Parathyroid adenoma (tissue), 2 donors: Measurements from ENCODE around the gene ESRRB.

Experiments used
- H2AFZ ChIP-seq: fragments of 300-600 bp; sonication (generic); one replicate; pipeline ENCODE4 v1.7.0; 2017; ENCODE audit warnings: antibody characterized with exemption, mild to moderate bottlenecking
- H3K27ac ChIP-seq: fragments of 300-600 bp; sonication (generic); one replicate; pipeline ENCODE4 v1.7.0; 2017
- H3K27me3 ChIP-seq: fragments of 300-600 bp; sonication (generic); one replicate; pipeline ENCODE4 v1.7.0; 2017; ENCODE audit warnings: low read length; ENCODE audit not compliant: control insufficient read depth, insufficient read depth
- H3K36me3 ChIP-seq: fragments of 300-600 bp; sonication (generic); one replicate; pipeline ENCODE4 v1.7.0; 2017; ENCODE audit warnings: low read length; ENCODE audit not compliant: control insufficient read depth, insufficient read depth
- H3K4me1 ChIP-seq: fragments of 300-600 bp; sonication (generic); one replicate; pipeline ENCODE4 v1.7.0; 2017; ENCODE audit warnings: control low read depth
- H3K4me2 ChIP-seq: fragments of 300-600 bp; sonication (generic); one replicate; pipeline ENCODE4 v1.7.0; 2017; ENCODE audit warnings: low read length
- H3K4me3 ChIP-seq: fragments of 300-600 bp; sonication (generic); one replicate; pipeline ENCODE4 v1.7.0; 2017; ENCODE audit warnings: low read depth, low read length
- H3K79me2 ChIP-seq: fragments of 300-600 bp; sonication (generic); one replicate; pipeline ENCODE4 v1.7.0; 2017; ENCODE audit warnings: control low read depth
- H3K9ac ChIP-seq: fragments of 300-600 bp; sonication (generic); one replicate; pipeline ENCODE4 v1.7.0; 2017; ENCODE audit warnings: mild to moderate bottlenecking
- H3K9me3 ChIP-seq: fragments of 300-600 bp; sonication (generic); one replicate; pipeline ENCODE4 v1.7.0; 2017; ENCODE audit warnings: low read length; ENCODE audit not compliant: control insufficient read depth
- TF ChIP-seq, protein P1 (sequence below): fragments of 300-600 bp; sonication (generic); IDR thresholded peaks from one replicate; pipeline ENCODE4 v1.7.0; 2017; ENCODE audit warnings: antibody characterized with exemption, mild to moderate bottlenecking
- donor health status: primary hyperparathyroidism.

The ESRRB gene

DNA sequence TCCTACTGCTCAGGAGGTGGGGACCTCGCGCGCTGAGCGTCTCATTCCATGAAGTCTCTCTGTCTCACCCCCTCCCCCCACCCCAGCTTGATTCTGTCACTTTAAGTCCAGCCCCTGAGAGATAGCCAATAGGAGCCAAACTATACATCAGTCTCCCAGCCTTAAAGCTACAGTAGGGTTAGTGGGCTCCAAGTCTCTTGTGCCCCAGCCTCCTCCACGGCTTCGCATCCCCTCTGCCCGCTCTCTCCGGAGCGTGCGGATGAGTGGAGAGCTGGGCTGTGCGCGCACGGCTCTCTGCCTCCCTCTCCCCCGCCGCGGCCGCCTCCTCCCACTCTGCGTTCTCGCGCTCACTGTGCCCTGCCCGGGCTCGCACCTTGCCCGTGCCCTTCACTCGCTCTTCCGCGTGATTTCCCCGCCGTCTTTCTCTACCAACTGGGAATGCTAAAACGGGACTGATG is at the start of gene ESRRB:
Gene ESRRB (plus strand): TSS at position 191 of the 458 bp plus-strand sequence. CDS start 265 bp downstream, at position 456.
- no peaks in the 10 kb centered on the region for H3K36me3 ChIP-seq

DNA sequence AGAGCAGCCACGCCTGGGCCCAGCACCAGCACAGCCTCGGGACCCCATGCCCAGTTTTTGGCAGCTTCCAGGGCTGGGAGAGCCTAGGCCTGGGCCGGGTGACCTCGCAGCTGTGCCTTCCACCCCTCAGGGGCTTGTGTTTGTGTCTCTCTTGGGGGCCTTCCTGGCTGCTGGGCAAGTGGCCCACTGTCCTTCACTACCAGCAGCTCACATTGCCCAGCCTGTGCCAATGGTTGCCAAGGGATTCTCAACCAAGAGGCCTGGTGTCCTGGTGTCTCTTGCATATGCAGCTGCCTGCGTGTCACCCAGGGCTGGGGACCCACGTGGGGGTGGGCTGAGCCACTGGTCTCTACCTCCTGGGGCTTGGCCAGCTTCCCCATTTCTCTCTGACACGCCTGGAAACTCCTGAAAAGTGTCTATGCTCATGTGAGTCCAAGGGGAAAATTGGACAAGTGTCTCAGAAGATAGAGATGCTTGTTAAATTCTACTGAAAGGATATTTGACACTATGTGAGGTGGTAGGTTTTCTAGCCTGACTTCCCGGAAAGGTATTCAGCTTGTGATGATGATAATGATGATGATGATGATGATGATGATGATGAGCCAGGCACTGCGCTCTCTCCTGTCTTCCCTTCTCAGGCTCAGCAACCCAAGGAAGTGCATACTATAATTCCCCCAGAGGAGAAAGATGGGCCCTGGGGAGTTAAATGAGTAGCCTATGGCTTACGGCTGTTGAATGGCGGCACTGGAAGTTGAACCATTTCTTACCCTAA is 48.8 kb upstream of the ESRRB start:
- H3K79me2 ChIP-seq: no peaks in the 10 kb centered on the region
- H3K4me3 ChIP-seq: no peak overlapping the region
- no peak overlapping the region for H2AFZ ChIP-seq
- H3K36me3 ChIP-seq: no peaks in the 10 kb centered on the region
- H3K4me2 ChIP-seq: no peak overlapping the region
- TF ChIP-seq, protein P1, sequence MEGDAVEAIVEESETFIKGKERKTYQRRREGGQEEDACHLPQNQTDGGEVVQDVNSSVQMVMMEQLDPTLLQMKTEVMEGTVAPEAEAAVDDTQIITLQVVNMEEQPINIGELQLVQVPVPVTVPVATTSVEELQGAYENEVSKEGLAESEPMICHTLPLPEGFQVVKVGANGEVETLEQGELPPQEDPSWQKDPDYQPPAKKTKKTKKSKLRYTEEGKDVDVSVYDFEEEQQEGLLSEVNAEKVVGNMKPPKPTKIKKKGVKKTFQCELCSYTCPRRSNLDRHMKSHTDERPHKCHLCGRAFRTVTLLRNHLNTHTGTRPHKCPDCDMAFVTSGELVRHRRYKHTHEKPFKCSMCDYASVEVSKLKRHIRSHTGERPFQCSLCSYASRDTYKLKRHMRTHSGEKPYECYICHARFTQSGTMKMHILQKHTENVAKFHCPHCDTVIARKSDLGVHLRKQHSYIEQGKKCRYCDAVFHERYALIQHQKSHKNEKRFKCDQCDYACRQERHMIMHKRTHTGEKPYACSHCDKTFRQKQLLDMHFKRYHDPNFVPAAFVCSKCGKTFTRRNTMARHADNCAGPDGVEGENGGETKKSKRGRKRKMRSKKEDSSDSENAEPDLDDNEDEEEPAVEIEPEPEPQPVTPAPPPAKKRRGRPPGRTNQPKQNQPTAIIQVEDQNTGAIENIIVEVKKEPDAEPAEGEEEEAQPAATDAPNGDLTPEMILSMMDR: no peak
- no peaks in the 10 kb centered on the region for H3K4me1 ChIP-seq
- H3K9ac ChIP-seq: no peak overlapping the region
- H3K27me3 ChIP-seq: peaks cover 5% of the 10 kb centered on the region
- no peak overlapping the region for H3K27ac ChIP-seq
- H3K9me3 ChIP-seq: no peaks in the 10 kb centered on the region

More for the DNA sequence above, at the start of gene ESRRB:
- H3K4me3 ChIP-seq: peak within 1 kb of the TSS; percentile 12
- H3K9ac ChIP-seq: no peak within 1 kb of the TSS
- peak within 1 kb of the TSS; percentile 28 for H2AFZ ChIP-seq
- H3K27me3 ChIP-seq: peaks cover 10% of the 10 kb centered on the region
- peak within 1 kb of the TSS; percentile 51 for H3K4me2 ChIP-seq
- no peaks in the 10 kb centered on the region for H3K79me2 ChIP-seq
- no peaks in the 10 kb centered on the region for H3K9me3 ChIP-seq
- TF ChIP-seq, protein P1: no peak
- H3K27ac ChIP-seq: no peak within 1 kb of the TSS
- no peaks in the 10 kb centered on the region for H3K4me1 ChIP-seq

DNA sequence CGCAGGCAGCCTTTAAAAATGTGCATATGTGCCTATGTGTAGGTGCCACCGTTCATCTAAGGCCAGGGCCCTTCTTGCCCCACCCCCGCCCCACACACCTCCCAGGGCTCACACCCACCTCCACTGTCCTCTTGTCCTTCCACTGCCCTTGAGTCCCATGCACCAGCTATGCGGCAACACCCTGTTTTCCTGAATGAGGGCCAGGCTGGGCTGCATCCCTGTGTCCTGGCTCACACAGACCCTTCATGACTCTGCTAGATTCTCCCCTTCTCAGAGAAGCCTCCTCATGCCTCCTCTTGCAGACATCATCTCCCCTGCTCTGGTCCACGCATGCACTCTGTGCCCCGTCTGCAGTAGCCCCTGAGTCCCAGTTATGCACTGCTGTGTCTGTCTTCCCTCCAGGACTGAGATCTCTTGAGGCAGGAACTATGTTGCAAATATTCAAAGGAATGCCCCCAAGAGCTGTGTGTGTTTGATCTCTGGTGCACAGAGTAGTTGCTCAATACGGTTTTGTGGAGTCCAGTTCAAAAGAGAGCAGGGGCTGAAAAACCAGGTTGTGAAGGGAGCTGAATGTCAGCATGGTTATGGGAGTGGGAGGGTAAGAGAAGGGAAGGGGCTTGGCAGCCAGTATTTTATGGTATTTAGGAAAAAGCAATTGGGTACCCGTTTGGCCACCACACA is 47.3 kb upstream of the ESRRB start:
- TF ChIP-seq, protein P1: no peak
- Histone ChIP-seq H3K4me1 (no peaks in the 10 kb centered on the region), H3K9ac (no peak overlapping the region), H2AFZ (no peak overlapping the region), H3K4me2 (no peak overlapping the region), H3K36me3 (no peaks in the 10 kb centered on the region), H3K27me3 (peaks cover 5% of the 10 kb centered on the region), H3K4me3 (no peak overlapping the region), H3K79me2 (no peaks in the 10 kb centered on the region), H3K27ac (no peak overlapping the region), H3K9me3 (no peaks in the 10 kb centered on the region)

DNA sequence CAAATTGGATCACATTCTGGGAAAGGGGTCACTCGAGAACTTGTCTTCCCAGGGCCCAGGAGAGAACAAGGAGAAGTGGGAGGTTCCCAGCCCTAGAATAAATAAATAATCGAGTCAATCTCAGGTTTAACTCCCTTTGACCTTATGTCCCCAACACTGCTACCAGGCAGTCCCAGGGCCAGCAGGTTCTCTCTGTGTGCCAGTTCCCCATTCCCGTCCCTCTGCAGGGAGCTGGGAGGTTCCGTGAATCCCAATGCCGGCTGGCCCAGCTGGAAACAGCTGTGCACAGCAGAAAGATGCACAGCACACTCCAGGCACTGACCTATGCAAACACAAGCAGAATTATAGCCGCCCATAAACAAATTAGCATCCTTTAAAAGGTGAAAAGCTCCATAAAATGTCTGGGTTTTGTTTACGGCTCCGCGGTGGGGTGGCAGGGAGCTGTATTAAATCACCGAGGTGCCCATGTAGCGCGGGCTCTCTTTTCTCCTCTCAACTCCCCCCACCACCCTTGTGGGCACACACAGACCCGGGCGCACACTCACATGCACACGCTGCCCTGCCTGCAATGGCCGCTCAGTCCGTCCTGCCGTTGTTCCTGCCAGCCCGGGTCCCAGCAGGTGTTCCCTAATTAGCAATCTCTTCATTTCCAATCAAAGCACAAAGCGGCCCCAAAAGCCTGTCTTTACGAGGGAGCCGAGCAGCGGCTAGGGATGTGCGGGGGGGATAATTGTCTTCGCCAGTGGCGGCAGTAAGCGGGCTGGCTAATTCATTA is 46.6 kb upstream of the ESRRB start:
- no peak overlapping the region for H3K4me2 ChIP-seq
- peak overlapping the region; percentile 33 for H2AFZ ChIP-seq
- H3K4me3 ChIP-seq: no peak overlapping the region
- H3K79me2 ChIP-seq: no peaks in the 10 kb centered on the region
- H3K27me3 ChIP-seq: peaks cover 5% of the 10 kb centered on the region
- TF ChIP-seq, protein P1: no peak
- no peak overlapping the region for H3K27ac ChIP-seq
- H3K36me3 ChIP-seq: no peaks in the 10 kb centered on the region
- H3K9me3 ChIP-seq: no peaks in the 10 kb centered on the region
- H3K9ac ChIP-seq: no peak overlapping the region
- H3K4me1 ChIP-seq: no peaks in the 10 kb centered on the region
